K562 (cell line): Measurements from ENCODE around the gene VGF. TPM values are rescaled to one million over a fixed set of nuclear protein-coding genes. Genes with fewer than 3 reads are reported as not detected.
"Not testable (repeated sequence)": the region's sequence is repeated elsewhere in the genome, so short reads cannot be mapped to it uniquely, and the experiment has no call there.

Experiments
- ATAC-seq: fragments of 200-7000 bp; cut with Tn5 transposase; 3 replicates; pipeline ENCODE4 v1.9.1; 2020; ENCODE audit warnings: moderate library complexity
- BruUV-seq: library from RNA; stranded (reverse); fragments of 400-500 nt; replicated peaks from 2 replicates; lab custom pipeline; 2021; lab: Mats Ljungman, UMichigan
- CTCF ChIA-PET: fragments of 300-600 bp; formaldehyde crosslinking; extraction: SDS; loops from one replicate; lab custom pipeline; 2021; ENCODE audit warnings: low intra/inter-chr PET ratio; lab: Yijun Ruan, JAX
- POLR2A ChIA-PET: fragments of 300-600, 350-650 bp; sonication (Branson Sonifier 250); formaldehyde crosslinking; extraction: SDS; loops from one replicate; lab custom pipeline; 2021; ENCODE audit warnings: antibody characterized with exemption, inconsistent platforms; lab: Yijun Ruan, JAX
- DNase-seq, 4 experiments: peaks; one replicate each; pipeline versions ENCODE4 v3.0.0 to v3.0.0-alpha.2; 2011 to 2018; ENCODE audit warnings: low spot score in 3 of 4, mixed read lengths in 3 of 4; ENCODE audit errors: extremely low read depth in 1 of 4
- FAIRE-seq: peaks from 2 replicates; lab custom pipeline; 2011; peaks lifted over from hg19 to GRCh38; lab: Jason Lieb, UNC
- H2AFZ ChIP-seq: 2 replicates; pipeline ENCODE4 v1.6.0; 2011; ENCODE audit warnings: low read depth, low read length, control low read depth, inconsistent platforms
- H3K27ac ChIP-seq: fragments of 200-600 bp; 3 replicates; pipeline ENCODE4 v1.8.0; 2011; ENCODE audit warnings: low read depth, mild to moderate bottlenecking, control low read depth, inconsistent platforms, low read length, moderate library complexity, mixed read lengths; ENCODE audit errors: extremely low read depth
- H3K27me3 ChIP-seq, 2 experiments: fragments of 300-600 bp in 1 of 2; 2 replicates in 1 of 2; 3 replicates in 1 of 2; pipeline versions ENCODE4 v1.6.0 to v1.8.0; 2011; ENCODE audit warnings: inconsistent platforms in 2 of 2, low read length in 2 of 2, mild to moderate bottlenecking in 1 of 2, mixed read lengths in 1 of 2, moderate library complexity in 1 of 2; ENCODE audit not compliant: control insufficient read depth in 2 of 2, insufficient read depth in 2 of 2
- H3K36me3 ChIP-seq: fragments of 300-600 bp; 3 replicates; pipeline ENCODE4 v1.8.0; 2011; ENCODE audit warnings: mild to moderate bottlenecking, low read length, inconsistent platforms; ENCODE audit not compliant: control insufficient read depth, insufficient read depth
- H3K4me1 ChIP-seq, 2 experiments: fragments of 200-600 bp in 1 of 2; replicated peaks in 1 of 2; 2 replicates in 1 of 2; 3 replicates in 1 of 2; pipeline versions ENCODE4 v1.5.1 to v1.8.0; 2011; ENCODE audit warnings: inconsistent platforms in 2 of 2, low read length in 2 of 2, mild to moderate bottlenecking in 1 of 2, mixed read lengths in 1 of 2, moderate library complexity in 1 of 2; ENCODE audit not compliant: control insufficient read depth in 2 of 2, insufficient read depth in 2 of 2
- H3K4me2 ChIP-seq: 2 replicates; pipeline ENCODE4 v1.6.1; 2011; ENCODE audit warnings: low read length, control low read depth, inconsistent platforms, mixed read lengths; ENCODE audit not compliant: insufficient read depth
- H3K4me3 ChIP-seq: fragments of 200-600 bp; sonication (generic), shearing (Covaris generic); 2 replicates; pipeline ENCODE4 v1.5.1; 2016; ENCODE audit warnings: control low read depth, inconsistent platforms
- H3K79me2 ChIP-seq: fragments of 200-600 bp; 3 replicates; pipeline ENCODE4 v1.8.0; 2011; ENCODE audit warnings: low read length, inconsistent platforms; ENCODE audit not compliant: control insufficient read depth, insufficient read depth
- H3K9ac ChIP-seq, 2 experiments: 2 replicates each; pipeline versions ENCODE4 v1.6.0 to v1.6.1; 2011; ENCODE audit warnings: low read depth in 2 of 2, low read length in 2 of 2, control low read depth in 1 of 2, inconsistent platforms in 1 of 2, mild to moderate bottlenecking in 1 of 2, mixed read lengths in 1 of 2; ENCODE audit not compliant: insufficient read depth in 1 of 2
- H3K9me1 ChIP-seq: one replicate; pipeline ENCODE4 v1.6.0; 2011; ENCODE audit warnings: inconsistent platforms, mild to moderate bottlenecking, low read length, moderate library complexity; ENCODE audit not compliant: control insufficient read depth, insufficient read depth
- H3K9me3 ChIP-seq: replicated peaks from 2 replicates; pipeline ENCODE4 v1.5.1; 2011; ENCODE audit warnings: low read depth, low read length, inconsistent platforms; ENCODE audit not compliant: control insufficient read depth, insufficient read depth
- H4K20me1 ChIP-seq: replicated peaks from 2 replicates; pipeline ENCODE4 v1.6.1; 2011; ENCODE audit warnings: low read length, inconsistent platforms, mixed read lengths; ENCODE audit not compliant: control insufficient read depth, insufficient read depth
- CEBPB ChIP-seq: fragments of 450-650 bp; IDR thresholded peaks from 2 replicates; pipeline ENCODE4 v1.6.1; 2016; ENCODE audit warnings: missing genetic modification characterization, missing compliant biosample characterization
- CTCFL ChIP-seq: IDR thresholded peaks from 2 replicates; pipeline ENCODE4 v1.6.1; 2011; ENCODE audit warnings: borderline replicate concordance, low read depth, mild to moderate bottlenecking, moderate library complexity, low read length; ENCODE audit not compliant: insufficient read depth, poor library complexity, severe bottlenecking
- ETV1 ChIP-seq: fragments of 450-650 bp; conservative IDR thresholded peaks from 2 replicates; pipeline ENCODE4 v1.6.1; 2016; ENCODE audit warnings: missing genetic modification characterization, control low read depth, low read depth, missing compliant biosample characterization
- GABPA ChIP-seq: fragments of 200-800 bp; sonication (Bioruptor generic); conservative IDR thresholded peaks from 2 replicates; pipeline ENCODE4 v1.6.1; 2016; ENCODE audit warnings: low read depth, missing genetic modification characterization, missing compliant biosample characterization
- NRF1 ChIP-seq, 2 experiments: fragments of 450-650 bp; IDR thresholded peaks in 1 of 2; conservative IDR thresholded peaks in 1 of 2; 2 replicates each; pipeline ENCODE4 v1.6.1; 2014; ENCODE audit warnings: mild to moderate bottlenecking in 2 of 2
- WGBS: fragments of 100-300 bp; shearing (Covaris generic); methylation state at CpG from one replicate; pipeline ENCODE4 v1.1.6; 2016; ENCODE audit warnings: low coverage, mixed read lengths; ENCODE audit not compliant: insufficient coverage; ENCODE audit errors: missing lambda C conversion rate; 5-methylcytosine and 5-hydroxymethylcytosine counted together
- in situ Hi-C: fragments of 300-500 bp; cut with MboI; formaldehyde crosslinking; loops from 4 replicates; pipeline ENCODE4 v1.15.0; 2018; ENCODE audit warnings: inconsistent platforms, mixed read lengths
- intact Hi-C: fragments of 100-400 bp; cut with micrococcal nuclease; formaldehyde crosslinking; loops from 2 replicates; pipeline ENCODE4 v1.14.2; 2022
- polyA plus RNA-seq, 8 experiments: library from polyadenylated mRNA; depleted of rRNA in 4 of 8; stranded (reverse) in 5 of 8; unstranded in 3 of 8; fragments of >200 nt; fragmentation: Nextera tagmentation in 2 of 8; fragmentation: Illumina TruSeq in 1 of 8; extraction: Ambion mirVana in 2 of 8; extraction: Trizol in 1 of 8; gene quantifications; 2 replicates each; pipeline versions ENCODE4 v1.2.1 to v1.2.3, GENCODE V29; 2011 to 2014; ENCODE audit warnings: inconsistent platforms in 1 of 8, missing spikeins in 1 of 8
- total RNA-seq, 7 experiments: library from RNA; depleted of rRNA in 6 of 7; stranded (reverse); fragments of >200 nt in 6 of 7; fragmentation: Illumina TruSeq in 2 of 7; extraction: Trizol in 2 of 7; gene quantifications; 2 replicates each; pipeline versions ENCODE4 v1.2.1 to v1.2.3, GENCODE V29; 2011 to 2021; ENCODE audit warnings: low replicate concordance in 1 of 7

Gene VGF
- total and polyA plus RNA-seq, 9 of the 15 experiments (the other 6 are each of a cell fraction or from before 2014, with no cell fraction given): 0.03 to 5.7 (median 0.34) TPM

GRCh38 chr7:101203740-101204738 is 38.7 kb upstream of the VGF start:
- ChIA-PET CTCF (interaction anchor here (0.6 kb wide), 1 partner anchor 81 kb away, joined by 4 read pairs; no protein-coding TSS in a partner anchor), POLR2A (interaction anchor here (0.8 to 2.0 kb wide), 6 partner anchors 10 to 30 kb away, joined by 3 to 8 read pairs (median 4); partner anchors contain the start of gene PLOD3)
- TF ChIP-seq ETV1 (tag) (peak; percentile 65; the same call in 1 of the 2 replicates), GABPA (tag) (peak; percentile 54), CTCFL (peak; percentile 11), NRF1 (conservative IDR thresholded peaks at IDR 0.05 in 1 of 2, IDR thresholded peaks at IDR 0.05 in 1 of 2) (peak; percentile 86 to 88), CEBPB (tag) (peak; percentile 34; the same call in 1 of the 2 replicates)
- DNase-seq, H4K20me1 ChIP-seq, H3K4me2 ChIP-seq, BruUV-seq, H3K79me2 ChIP-seq, intact Hi-C loops, ATAC-seq, H3K27me3 ChIP-seq, H3K4me3 ChIP-seq, in situ Hi-C loops, H3K27ac ChIP-seq, H3K9me1 ChIP-seq, H3K9me3 ChIP-seq: not testable (repeated sequence)
- Histone ChIP-seq H2AFZ (peak overlapping the region; percentile 34), H3K4me1 (peaks cover 9 to 40% of the 10 kb centered on the region in 2 experiments), H3K36me3 (peaks cover 21% of the 10 kb centered on the region; the same call in 1 of the 3 replicates), H3K9ac (peak overlapping the region in 1 of 2 experiments; percentile 55; a peak in 2 of 4 replicates)
- WGBS: 31% methylated on average over 22 of the region's 22 CpGs
- FAIRE-seq: peak; percentile 76
